ENCODE data around the gene CST3.
"Not testable (repeated sequence)": the region's sequence is repeated elsewhere in the genome, so short reads cannot be mapped to it uniquely, and the experiment has no call there.

CST3 gene

DNA sequence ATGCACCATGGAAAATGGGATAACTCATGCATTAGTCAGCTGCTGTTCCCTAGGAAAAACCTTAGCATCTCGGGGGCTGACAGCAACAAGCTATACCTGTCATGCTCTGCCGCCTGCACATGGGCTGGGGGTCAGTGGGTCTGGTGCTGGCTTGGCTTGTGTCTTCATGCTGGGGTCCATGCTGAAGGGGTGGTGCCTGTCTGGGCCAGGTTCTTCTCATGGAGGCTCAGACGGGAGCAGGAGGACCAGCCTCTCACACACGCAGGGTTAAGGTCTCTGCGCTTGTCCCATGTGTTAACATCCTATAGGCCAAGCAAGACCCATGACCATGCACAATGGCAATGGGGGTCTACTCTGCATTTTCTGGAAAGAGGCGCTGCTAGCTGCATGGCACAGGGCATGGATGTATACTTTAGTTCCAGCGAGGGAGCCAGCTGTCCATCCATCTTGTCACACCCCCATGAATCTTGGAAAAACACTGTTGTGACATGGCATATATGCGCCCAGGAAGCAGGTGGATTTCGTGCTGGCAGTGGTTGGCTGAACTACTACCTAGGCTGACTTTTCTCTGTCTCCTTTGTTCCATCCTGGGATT lies 24.6 kb upstream of the CST3 start:
- no peak for DNase-seq (ENCODE audit: low spot score)

DNA sequence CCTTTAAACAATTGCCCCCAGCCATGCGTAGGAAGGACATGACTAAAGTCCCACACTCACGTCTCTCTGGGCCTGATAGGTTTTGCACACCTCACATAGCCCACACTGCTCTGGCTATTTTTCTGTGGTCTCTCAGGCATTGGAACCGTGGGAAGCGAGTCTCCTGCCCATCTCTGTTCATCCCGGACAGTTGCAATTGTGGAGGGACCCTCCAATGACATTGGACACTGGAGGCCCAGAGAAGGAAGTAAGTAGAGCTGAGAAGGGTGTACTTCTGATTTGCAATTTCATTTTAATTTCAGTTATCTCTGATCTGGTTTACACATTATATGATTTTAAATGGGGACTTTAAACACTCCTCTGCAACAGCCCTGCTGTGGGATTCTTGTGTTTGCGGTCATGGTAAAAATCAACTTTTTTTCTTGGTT lies 23.3 kb upstream of the CST3 start:
- DNase-seq (ENCODE audit: low spot score): no peak

DNA sequence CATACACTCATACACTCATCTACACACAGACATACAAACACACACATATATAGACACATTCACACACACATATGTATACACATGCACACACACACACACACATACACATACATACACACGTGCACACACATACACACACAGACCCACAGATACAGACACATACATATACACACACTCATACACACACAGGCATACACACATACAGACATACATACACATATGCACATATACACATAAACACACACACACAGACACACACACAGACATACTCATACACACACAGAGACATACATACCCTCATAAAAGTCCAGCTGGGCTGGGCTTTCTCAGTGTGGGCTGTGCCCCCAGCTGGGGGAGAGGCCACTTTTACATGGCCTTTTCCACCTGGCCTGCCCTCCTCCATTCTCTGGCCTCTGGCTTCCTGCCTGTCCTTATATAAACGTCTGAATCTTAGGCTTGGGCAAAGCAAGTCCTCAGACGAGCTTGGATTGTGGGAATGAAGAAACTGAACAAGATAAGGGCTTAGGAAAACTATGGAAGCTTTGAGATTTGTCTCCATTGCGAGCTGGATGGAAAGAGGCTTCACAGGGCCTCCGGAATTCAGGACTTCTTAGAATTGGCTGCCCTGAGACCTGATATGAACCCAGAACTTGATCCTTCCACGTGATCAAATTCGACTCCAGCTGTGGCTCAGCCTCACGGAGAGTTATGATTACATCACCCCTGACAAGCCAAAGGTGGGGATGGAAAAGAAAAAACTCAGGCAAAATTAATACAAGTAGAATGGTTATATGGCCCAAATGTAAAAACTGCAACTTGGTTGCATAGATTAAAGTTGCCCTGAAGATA lies 22.5 kb upstream of the CST3 start:
- no peak for DNase-seq (ENCODE audit: low spot score)

DNA sequence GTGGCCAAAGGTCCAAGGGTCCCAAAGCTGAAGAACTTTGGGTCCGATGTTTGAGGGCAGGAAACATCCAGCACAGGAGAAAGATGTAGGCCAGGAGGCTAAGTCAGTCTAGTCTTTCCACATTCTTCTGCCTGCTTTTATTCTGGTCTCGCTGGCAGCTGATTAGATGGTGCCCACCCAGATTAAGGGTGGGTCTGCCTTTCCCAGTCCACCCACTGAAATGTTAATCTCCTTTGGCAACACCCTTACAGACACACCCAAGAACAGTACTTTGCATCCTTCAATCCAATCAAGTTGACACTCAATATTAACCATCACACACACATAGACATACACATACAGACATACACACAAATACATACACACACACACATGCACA lies 21.8 kb upstream of the CST3 start:
- DNase-seq (ENCODE audit: low spot score): not testable (repeated sequence)

DNA sequence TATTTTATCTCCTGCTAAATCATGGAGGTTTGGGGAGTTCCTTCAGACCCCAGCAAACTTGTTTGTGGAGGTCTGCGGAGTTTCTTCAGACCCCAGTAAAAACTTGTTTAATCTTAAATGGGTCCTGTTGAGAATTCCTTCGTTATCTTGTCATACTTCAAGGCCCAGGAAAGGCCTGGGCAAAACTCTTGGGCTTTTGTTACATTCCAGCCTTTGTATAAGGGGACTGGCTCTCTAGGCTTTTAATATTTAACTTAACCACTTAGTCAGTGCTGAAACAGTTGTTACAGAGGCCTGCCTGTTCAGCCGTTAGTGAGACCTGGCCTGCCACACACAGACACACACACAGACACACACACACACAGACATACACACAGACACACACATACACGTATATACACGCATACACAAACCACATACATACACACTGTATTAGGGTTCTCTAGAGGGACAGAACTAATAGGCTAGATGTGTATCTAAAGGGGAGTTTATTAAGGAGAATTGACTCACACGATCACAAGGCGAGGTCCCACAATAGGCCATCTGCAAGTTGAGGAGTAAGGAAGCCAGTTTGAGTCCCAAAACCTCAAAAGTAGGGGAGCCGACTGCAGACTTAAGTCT lies 21.3 kb upstream of the CST3 start:
- no peak for DNase-seq (ENCODE audit: low spot score)

DNA sequence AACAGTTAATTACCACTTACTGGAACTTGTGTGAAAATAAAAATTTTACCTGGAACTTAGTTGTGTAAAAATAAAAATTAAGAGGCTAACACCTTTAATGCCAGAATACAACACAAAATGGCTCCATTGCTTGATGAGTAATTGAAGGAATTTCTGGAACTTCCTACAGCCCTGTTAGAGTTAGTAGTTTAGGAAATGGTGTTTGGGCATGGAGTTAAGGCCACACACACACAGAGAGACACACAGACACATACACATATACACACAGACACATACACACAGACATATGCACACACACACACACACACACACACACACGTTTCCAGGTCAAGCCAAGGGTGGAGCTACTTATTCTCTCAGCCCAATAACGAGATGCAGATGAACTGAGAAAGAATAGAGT lies 20.6 kb upstream of the CST3 start:
- no peak for DNase-seq (ENCODE audit: low spot score)

DNA sequence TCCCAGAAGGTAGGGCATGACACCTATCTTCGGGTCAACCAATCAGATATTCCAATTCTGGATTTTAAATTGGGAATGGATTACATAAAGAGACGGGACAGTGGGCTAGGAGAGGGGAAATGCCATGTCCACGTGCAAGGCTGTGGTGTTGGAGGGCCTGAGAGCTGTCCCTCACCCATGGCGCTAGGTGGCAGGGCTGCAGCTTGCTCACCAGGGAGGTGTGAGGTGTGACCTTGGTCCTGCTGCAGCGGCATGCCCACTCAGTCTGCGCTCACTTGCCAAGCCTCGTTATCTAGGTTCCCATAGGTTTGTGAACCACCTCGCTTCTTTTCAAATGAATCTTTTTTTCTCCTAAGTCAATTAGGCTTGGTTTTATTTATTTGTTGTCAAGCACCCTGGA lies 19.4 kb upstream of the CST3 start:
- DNase-seq (ENCODE audit: low spot score): no peak

DNA sequence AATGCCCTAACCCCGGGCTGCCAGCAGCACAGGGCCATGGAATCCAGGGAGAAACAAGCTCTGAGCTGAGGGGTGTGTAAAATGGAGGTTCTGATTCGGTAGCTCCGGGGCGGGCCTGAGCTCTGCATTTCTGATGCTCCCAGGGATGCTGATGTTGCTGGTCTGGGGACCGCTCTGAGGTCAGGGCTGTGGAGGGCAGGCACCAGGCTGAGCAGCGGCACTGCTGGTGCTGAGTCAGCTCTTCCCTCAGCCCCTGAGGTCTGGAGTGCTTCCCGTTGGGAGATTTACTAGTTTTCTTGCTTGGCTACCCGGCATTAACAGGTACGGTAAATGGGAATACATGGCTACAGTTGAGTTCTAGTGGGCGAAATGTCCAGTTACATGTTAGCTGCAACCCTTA lies 18.6 kb upstream of the CST3 start:
- DNase-seq (ENCODE audit: low spot score): no peak

DNA sequence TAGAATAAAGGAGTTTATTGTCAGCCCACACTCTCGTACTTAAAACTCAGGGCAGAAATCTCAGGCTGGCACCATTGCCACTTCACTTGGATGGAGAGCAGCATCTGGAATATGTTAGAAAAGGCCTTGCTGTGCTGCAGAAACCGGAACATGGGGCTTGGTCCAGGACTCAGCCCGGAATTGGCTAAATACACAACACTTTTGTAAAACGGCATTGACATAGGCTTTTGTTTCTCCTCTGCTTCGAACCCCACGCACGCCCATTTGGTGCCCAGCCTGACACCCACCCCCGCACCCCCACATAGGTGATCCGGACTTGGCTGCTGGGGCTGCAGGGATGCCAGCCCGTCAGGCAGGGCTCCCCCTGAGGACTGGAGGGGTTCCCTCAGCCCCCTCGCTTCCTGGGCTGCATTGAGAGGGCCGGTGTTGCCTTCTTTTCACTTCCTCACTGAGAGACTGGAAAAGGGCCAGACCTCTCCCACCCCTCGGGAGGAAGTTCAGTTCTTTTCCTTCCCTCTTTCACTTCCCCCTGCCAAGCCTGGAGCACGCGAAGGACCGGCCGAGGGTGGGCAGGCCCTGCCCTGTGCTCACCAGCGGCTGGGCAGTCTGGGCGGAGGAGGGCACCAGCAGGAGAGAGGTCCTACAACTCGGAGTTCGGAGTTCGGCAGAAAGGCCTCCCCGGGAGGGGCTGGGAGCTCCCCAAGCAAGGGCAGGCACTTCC lies 17.9 kb upstream of the CST3 start:
- no peak for DNase-seq (ENCODE audit: low spot score)

DNA sequence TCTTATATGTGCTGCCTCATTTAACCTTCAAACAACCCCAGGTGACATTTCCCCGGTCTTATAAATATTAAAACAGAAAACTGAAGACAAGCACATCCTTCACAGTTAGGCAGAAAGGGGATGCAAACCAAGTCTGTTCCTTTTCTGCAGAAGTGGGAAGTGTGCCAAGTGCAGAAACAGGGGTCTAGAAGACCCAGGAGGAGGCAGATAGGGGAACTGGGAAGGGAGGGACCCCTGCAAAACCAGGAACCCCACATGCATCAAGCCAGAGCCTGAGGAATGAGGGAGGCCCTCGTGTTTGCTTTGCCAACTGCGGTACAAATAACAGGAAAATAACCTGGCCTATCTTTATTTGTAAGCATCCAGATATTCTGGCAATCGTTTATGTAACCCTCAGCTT lies 17.0 kb upstream of the CST3 start:
- DNase-seq (ENCODE audit: low spot score): no peak

DNA sequence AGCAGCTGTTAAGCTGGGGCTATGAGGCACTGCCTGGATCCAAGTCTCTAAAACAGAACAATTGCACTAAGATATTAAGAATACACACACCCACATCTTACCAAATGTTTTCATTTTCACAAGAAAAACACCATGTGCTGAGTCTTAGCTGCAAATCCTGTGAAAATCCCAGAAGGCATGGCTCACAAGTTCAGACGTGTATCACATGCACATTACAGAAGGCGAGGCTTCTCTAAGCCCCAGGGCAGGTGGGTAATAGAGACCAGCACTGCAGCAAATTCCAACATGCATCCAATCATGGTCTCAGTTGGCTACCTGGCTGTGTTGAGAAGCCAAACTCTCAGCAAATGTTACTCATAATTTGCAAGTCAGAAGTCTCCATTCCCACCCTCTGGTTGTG lies 16.2 kb upstream of the CST3 start:
- no peak for DNase-seq (ENCODE audit: low spot score)

DNA sequence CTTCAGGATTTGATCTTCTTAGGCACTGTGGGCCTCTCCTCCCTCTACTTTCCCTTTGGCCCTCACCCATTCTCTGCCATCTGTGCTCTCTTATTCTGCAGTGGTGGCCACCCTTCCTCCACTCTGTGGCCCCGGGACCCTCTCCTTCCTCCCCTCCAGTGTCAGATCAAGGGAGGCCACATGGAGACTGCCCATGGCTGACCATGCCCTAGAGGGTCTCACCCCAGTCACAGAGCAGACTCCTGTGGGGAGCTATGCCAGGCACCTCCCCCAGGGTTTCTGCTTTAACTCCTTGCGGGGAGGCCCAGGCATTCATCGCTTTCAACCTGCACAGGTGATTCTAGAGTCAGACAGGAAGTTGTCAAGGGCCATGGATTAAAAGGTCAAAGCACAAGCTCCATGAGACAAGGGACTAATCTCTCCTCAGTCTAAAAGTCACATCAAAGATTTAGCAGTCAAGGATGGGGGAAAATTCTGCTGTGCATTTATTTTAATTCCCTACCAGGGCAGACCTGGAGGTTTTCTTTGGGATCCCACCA lies 15.7 kb upstream of the CST3 start:
- no peak for DNase-seq (ENCODE audit: low spot score)

DNA sequence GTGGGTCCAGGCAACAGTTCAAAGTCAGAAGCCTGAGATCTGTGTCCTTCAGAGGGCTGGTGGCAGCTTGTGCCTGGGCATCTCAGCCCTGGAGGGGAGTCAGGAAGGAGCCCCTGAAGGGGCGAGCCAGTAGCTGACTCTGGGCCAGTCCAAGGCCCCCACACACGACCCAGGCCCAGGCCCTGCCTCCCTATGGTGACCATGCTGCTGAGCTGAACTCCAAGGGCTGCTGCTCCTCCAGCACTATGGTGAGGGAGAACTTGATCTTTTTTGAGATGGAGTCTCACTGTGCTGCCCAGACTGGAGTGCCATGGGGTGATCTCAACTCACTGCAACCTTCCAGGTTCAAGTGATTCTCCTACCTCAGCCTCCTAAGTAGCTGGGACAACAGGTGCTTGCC lies 15.2 kb upstream of the CST3 start:
- no peak for DNase-seq (ENCODE audit: low spot score)

DNA sequence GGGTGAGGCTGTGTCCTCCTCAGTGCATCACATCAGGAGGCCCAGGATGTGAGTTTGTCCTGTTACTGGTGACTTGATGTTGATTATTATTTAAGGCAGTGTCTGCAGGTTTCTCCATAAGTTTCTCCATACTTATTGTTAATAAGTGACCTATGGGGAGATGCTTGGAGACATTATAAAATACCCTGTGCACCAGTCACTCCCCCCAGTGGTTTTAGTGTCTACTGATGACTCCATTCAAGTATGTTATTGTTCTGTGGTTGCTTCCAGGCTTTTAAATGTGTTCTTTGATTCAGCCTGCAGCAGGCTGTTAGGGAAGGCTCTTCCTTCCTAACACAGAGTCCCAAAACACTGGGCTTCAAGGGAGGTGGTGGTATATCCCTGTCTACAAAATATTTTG lies 14.6 kb upstream of the CST3 start:
- DNase-seq (ENCODE audit: low spot score): no peak

DNA sequence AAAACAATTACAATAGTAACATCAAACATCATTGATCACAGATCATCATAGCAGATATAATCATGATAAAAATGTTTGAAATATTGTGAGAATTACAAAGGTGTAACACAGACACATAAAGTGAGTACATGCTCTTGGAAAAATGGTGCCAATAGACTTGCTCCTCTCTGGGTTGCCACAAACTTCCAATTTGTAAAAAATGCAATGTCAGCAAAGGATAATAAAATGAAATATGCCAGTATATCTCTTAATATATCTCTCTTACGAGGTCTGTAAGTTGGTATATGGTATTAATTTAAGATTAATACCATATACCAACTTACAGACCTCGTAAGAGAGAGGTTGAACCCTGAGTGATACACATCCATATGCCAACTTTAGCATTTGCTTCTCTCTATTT lies 13.4 kb upstream of the CST3 start:
- DNase-seq (ENCODE audit: low spot score): no peak

DNA sequence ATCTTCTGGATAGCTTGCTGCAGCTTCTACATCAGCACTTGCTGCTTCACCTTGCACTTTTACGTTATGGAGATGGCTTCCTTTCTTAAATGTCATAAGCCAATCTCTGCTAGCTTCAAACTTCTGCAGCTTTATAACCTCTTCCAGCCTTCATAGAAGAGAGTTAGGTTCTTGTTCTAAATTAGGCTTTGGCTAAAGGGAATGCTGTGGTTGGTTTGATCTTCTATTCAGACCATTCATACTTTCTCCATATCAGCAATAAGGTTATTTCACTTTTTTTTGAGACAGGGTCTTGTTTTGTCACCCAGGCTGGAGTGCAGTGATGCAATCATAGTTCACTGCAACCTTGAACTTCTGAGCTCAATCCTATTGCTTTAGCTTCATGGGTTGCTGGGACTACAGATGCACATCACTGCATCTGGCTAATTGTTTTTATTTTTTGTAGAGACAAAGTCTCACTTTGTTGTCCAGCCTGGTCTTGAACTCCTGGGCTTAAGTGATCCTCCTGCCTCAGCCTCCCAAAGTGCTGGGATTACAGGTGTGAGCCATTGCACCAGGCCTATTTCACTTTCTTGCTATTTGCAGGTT lies 12.2 kb upstream of the CST3 start:
- DNase-seq (ENCODE audit: low spot score): no peak

DNA sequence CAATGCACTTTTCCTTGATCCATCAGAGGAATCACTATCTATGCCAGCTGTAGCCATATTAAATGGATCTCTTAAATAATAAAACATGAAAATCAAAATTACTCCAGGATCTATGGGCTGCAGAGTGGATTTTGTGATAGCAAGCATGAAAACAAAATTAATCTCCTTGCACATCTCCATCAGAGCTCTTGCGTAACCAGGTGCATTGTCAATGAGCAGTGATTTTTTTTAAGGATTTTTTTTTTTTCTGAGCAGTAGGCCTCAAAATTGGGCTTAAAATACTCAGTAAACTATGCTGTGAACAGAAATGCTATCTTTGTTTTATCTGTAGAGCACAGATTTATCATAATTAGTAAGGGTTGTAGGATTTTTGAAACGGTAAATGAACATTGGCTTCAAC lies 11.5 kb upstream of the CST3 start:
- DNase-seq (ENCODE audit: low spot score): no peak

DNA sequence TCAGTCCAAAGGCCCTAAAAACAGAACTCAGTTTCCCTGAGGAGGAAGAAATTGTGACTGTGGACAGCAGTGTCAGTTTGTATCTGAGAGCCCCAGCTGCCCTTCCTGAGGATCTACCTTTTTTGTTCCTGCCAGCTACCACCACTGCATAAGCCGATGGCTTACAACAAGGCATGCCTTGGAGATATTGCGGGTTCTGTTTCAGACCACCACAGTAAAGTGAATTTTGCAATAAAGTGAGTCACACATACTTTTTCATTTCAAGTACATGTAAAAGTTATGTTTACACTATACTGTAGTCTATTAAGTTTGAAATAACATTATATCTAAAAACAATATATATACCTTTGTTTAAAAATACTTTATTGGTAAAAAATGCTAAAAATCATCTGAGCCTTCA lies 9.6 kb upstream of the CST3 start:
- DNase-seq (ENCODE audit: low spot score): no peak

DNA sequence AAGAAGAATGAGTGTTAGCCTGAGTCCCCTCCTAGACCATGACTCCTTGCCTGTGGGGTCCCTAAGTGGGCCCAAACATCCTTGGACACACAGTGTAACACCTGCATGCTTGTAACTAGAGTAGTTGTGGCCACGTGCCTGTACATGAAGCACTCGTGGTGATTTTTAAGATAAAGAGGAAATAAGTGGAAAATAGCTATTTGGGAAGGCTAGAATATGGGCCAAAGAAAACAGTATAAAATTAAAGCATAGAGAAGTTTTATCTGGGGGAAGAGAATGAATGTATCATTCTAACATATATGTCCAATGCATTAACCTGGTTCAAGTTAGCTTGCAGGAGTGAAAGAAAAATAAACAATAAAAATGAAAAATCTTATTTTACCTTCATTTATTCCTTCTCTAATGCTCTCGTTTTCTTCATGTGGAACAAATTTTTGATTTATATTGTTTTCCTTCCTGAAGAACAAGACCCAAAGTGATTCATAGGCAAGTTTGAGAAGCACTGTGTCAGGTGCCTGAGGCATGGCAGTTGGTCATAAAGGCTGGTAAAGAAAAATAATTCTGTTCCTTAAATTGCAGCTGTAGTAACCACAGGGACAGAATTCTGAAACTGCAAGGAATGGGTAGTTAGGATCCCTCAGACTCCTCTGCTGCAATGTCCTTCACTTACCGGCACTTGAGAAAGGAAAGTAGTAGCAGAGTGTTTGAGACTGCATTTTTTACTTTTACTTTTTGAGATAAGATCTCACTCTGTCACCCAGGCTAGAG lies 8.5 kb upstream of the CST3 start:
- DNase-seq (ENCODE audit: low spot score): no peak

DNA sequence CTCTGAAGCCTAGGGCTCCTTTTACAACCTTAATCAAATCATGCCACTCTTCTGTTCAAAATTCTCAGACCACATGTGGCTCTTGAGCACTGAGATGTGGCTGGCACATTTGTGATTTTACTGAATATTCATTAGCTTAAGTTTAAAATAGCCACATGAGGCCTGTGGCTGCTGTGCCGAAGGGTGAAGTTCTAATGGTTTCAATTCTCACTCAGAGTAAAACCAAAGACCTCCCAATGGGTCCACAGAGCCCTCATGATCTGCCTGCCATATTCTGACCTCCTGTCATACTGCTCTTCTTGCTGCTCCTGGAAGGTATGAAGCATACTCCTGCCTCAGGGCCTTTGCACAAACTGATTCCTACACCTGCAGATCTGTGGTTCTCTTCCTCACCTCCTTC lies 7.8 kb upstream of the CST3 start:
- no peak for DNase-seq (ENCODE audit: low spot score)

DNA sequence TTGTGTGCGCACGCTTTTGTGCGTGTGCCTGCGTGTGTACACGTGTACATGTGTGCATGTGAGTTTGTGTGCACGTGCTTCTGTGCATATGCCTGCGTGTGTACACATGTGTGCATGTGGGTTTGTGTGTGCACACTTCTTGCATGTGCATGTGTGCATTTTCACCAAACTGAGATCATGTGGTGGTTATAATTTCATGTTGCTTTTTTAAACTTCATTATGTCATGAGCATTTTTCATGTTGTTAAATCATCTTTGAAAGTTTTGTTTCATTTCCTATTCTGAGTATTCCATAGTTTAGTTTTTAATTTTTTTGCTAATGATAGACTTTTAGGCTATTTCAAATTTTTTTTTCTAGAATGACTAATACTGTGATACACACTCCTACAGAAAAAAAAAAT lies 6.4 kb upstream of the CST3 start:
- no peak for DNase-seq (ENCODE audit: low spot score)

DNA sequence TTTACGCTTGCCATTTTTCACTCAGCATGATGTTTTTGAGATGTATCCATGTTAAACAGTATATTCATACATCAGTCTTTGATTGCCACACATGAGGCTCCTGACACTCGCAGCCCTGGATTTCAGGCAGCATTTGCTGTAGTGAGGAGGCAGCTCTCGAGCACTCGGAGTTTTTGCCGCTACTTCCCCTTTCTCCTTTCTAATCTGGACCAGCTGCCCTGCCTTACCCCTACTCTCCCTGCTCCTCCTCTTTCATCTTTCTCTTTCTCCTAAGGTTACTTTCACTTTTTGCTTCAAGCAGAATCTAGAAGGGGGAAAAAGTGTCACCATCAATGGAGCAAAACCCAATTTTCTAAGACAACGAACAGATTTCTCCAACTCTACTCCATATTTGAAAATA lies 5.9 kb upstream of the CST3 start:
- DNase-seq (ENCODE audit: low spot score): no peak

All from iPS-NIHi11 (cell line).